HEK293 (cell line): ENCODE measurements around the gene EFNA2.

Experiments
- CTCF ChIA-PET: fragments of 350-600 bp; formaldehyde crosslinking; extraction: SDS; loops from one replicate; lab custom pipeline; 2021; ENCODE audit warnings: antibody characterized with exemption; lab: Yijun Ruan, JAX
- POLR2A ChIA-PET: fragments of 300-600 bp; formaldehyde crosslinking; extraction: SDS; loops from one replicate; lab custom pipeline; 2020; ENCODE audit warnings: antibody characterized with exemption, inconsistent platforms; lab: Yijun Ruan, JAX
- H3K27ac ChIP-seq: fragments of 200-500 bp; sonication (Bioruptor generic); 2 replicates; pipeline ENCODE4 v1.5.1; 2014; ENCODE audit warnings: low read depth, low read length, control low read depth, inconsistent platforms; ENCODE audit errors: extremely low read depth
- H3K36me3 ChIP-seq, 2 experiments: fragments of 200-500 bp in 1 of 2; sonication (Bioruptor generic) in 1 of 2; 1 replicate in 1 of 2; 2 replicates in 1 of 2; pipeline ENCODE4 v1.5.1; 2014 to 2017; ENCODE audit warnings: inconsistent platforms in 2 of 2, low read length in 2 of 2; ENCODE audit not compliant: control insufficient read depth in 2 of 2, insufficient read depth in 1 of 2
- H3K4me1 ChIP-seq: fragments of 200-500 bp; sonication (Bioruptor generic); 2 replicates; pipeline ENCODE4 v1.5.1; 2014; ENCODE audit warnings: mild to moderate bottlenecking, low read length, inconsistent platforms; ENCODE audit not compliant: control insufficient read depth, insufficient read depth
- H3K4me3 ChIP-seq: 2 replicates; pipeline ENCODE4 v1.5.1; 2011; ENCODE audit warnings: low read depth, mild to moderate bottlenecking, control low read depth, low read length, moderate library complexity
- H3K9me3 ChIP-seq: fragments of 200-500 bp; sonication (Bioruptor generic); 2 replicates; pipeline ENCODE4 v1.5.1; 2014; ENCODE audit warnings: low read depth, low read length, inconsistent platforms; ENCODE audit not compliant: control insufficient read depth, insufficient read depth
- BCL11B ChIP-seq: fragments of 450-650 bp; formaldehyde crosslinking; IDR thresholded peaks from 2 replicates; pipeline ENCODE4 v1.5.1; 2016; ENCODE audit warnings: low read depth, missing biosample characterization, missing genetic modification characterization
- GFI1B ChIP-seq: fragments of 450-650 bp; formaldehyde crosslinking; IDR thresholded peaks from 2 replicates; pipeline ENCODE4 v1.5.1; 2016; ENCODE audit warnings: missing biosample characterization, missing genetic modification characterization
- HOXD13 ChIP-seq: sonication (generic); formaldehyde crosslinking; IDR thresholded peaks from 2 replicates; pipeline ENCODE4 v1.8.0; 2022; ENCODE audit warnings: missing genetic modification reagents, borderline replicate concordance
- OSR2 ChIP-seq: fragments of 450-650 bp; formaldehyde crosslinking; IDR thresholded peaks from 2 replicates; pipeline ENCODE4 v1.5.1; 2016; ENCODE audit warnings: missing biosample characterization, missing genetic modification characterization
- PRDM10 ChIP-seq: fragments of 450-650 bp; formaldehyde crosslinking; IDR thresholded peaks from 2 replicates; pipeline ENCODE4 v1.5.1; 2016; ENCODE audit warnings: missing biosample characterization, missing genetic modification characterization
- ZBTB44 ChIP-seq: fragments of 450-650 bp; IDR thresholded peaks from 2 replicates; pipeline ENCODE4 v1.5.1; 2018; ENCODE audit warnings: missing biosample characterization, mild to moderate bottlenecking, missing genetic modification characterization
- ZBTB7A ChIP-seq: fragments of 450-650 bp; formaldehyde crosslinking; IDR thresholded peaks from 2 replicates; pipeline ENCODE4 v1.5.1; 2016; ENCODE audit warnings: low read depth, missing biosample characterization, missing genetic modification characterization
- ZNF133 ChIP-seq: fragments of 450-650 bp; formaldehyde crosslinking; IDR thresholded peaks from 2 replicates; pipeline ENCODE4 v1.5.1; 2016; ENCODE audit warnings: missing biosample characterization, missing genetic modification characterization
- ZNF202 ChIP-seq: fragments of 450-650 bp; formaldehyde crosslinking; IDR thresholded peaks from 2 replicates; pipeline ENCODE4 v1.5.1; 2016; ENCODE audit warnings: missing biosample characterization, missing genetic modification characterization, borderline replicate concordance
- ZNF266 ChIP-seq: fragments of 450-650 bp; formaldehyde crosslinking; IDR thresholded peaks from 2 replicates; pipeline ENCODE4 v1.5.1; 2016; ENCODE audit warnings: missing biosample characterization, missing genetic modification characterization, low read depth
- ZNF335 ChIP-seq: fragments of 450-650 bp; formaldehyde crosslinking; conservative IDR thresholded peaks from 2 replicates; pipeline ENCODE4 v1.5.1; 2016; ENCODE audit warnings: missing biosample characterization, missing genetic modification characterization
- ZNF391 ChIP-seq: fragments of 450-650 bp; formaldehyde crosslinking; IDR thresholded peaks from 2 replicates; pipeline ENCODE4 v1.5.1; 2016; ENCODE audit warnings: low read depth, missing biosample characterization, missing genetic modification characterization, borderline replicate concordance
- ZNF555 ChIP-seq: fragments of 450-650 bp; formaldehyde crosslinking; conservative IDR thresholded peaks from 2 replicates; pipeline ENCODE4 v1.5.1; 2017; ENCODE audit warnings: missing biosample characterization, mild to moderate bottlenecking, missing genetic modification characterization, inconsistent platforms
- ZNF571 ChIP-seq: fragments of 450-650 bp; formaldehyde crosslinking; IDR thresholded peaks from 2 replicates; pipeline ENCODE4 v1.5.0; 2017; ENCODE audit warnings: missing biosample characterization, missing genetic modification characterization
- ZNF785 ChIP-seq: fragments of 450-650 bp; formaldehyde crosslinking; IDR thresholded peaks from 2 replicates; pipeline ENCODE4 v1.5.1; 2016; ENCODE audit warnings: missing biosample characterization, missing genetic modification characterization
- ZNF843 ChIP-seq: fragments of 450-650 bp; formaldehyde crosslinking; IDR thresholded peaks from 2 replicates; pipeline ENCODE4 v1.5.1; 2016; ENCODE audit warnings: missing biosample characterization, missing genetic modification characterization
- ZSCAN18 ChIP-seq: fragments of 450-650 bp; formaldehyde crosslinking; IDR thresholded peaks from 2 replicates; pipeline ENCODE4 v1.5.1; 2016; ENCODE audit warnings: missing biosample characterization, missing genetic modification characterization
- TF ChIP-seq, protein P1 (sequence below): fragments of 450-650 bp; formaldehyde crosslinking; IDR thresholded peaks from 2 replicates; pipeline ENCODE4 v1.5.0; 2017; ENCODE audit warnings: missing biosample characterization, missing genetic modification characterization, borderline replicate concordance
- TF ChIP-seq, protein P2 (sequence below): fragments of 450-650 bp; formaldehyde crosslinking; conservative IDR thresholded peaks from 2 replicates; pipeline ENCODE4 v1.5.1; 2016; ENCODE audit warnings: low read depth, missing biosample characterization, missing genetic modification characterization

The EFNA2 gene

GRCh38 chr19:1285737-1286360 is at the start of gene EFNA2:
EFNA2 (plus strand) TSS chr19:1285873; CDS start chr19:1286169, 296 bp downstream.
- H3K4me1 ChIP-seq = peaks cover 5% of the 10 kb centered on the region
- POLR2A ChIA-PET = no interaction called here
- no peaks in the 10 kb centered on the region for H3K9me3 ChIP-seq
- H3K4me3 ChIP-seq = peak within 1 kb of the TSS; percentile 34
- no peaks in the 10 kb centered on the region for H3K36me3 ChIP-seq
- H3K27ac ChIP-seq = peak within 1 kb of the TSS; percentile 9; the same call in 1 of the 2 replicates
- TF ChIP-seq PRDM10 (tag by site-specific recombination) (no peak), ZNF266 (tag by site-specific recombination) (no peak), ZNF843 (no peak), ZNF571 (tag by site-specific recombination) (no peak), BCL11B (tag by site-specific recombination) (no peak), ZBTB7A (tag by site-specific recombination) (no peak), OSR2 (no peak), ZNF391 (tag by site-specific recombination) (no peak), ZSCAN18 (tag by site-specific recombination) (no peak), ZBTB44 (tag by site-specific recombination) (no peak), ZNF202 (tag by site-specific recombination) (no peak), ZNF785 (tag by site-specific recombination) (no peak), GFI1B (no peak), ZNF555 (tag by site-specific recombination) (no peak), ZNF133 (tag by site-specific recombination) (no peak), HOXD13 (CRISPR knock-in tag) (no peak), ZNF335 (tag by site-specific recombination) (no peak)
- TF ChIP-seq, protein P1, sequence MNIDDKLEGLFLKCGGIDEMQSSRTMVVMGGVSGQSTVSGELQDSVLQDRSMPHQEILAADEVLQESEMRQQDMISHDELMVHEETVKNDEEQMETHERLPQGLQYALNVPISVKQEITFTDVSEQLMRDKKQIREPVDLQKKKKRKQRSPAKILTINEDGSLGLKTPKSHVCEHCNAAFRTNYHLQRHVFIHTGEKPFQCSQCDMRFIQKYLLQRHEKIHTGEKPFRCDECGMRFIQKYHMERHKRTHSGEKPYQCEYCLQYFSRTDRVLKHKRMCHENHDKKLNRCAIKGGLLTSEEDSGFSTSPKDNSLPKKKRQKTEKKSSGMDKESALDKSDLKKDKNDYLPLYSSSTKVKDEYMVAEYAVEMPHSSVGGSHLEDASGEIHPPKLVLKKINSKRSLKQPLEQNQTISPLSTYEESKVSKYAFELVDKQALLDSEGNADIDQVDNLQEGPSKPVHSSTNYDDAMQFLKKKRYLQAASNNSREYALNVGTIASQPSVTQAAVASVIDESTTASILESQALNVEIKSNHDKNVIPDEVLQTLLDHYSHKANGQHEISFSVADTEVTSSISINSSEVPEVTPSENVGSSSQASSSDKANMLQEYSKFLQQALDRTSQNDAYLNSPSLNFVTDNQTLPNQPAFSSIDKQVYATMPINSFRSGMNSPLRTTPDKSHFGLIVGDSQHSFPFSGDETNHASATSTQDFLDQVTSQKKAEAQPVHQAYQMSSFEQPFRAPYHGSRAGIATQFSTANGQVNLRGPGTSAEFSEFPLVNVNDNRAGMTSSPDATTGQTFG = no peak
- TF ChIP-seq, protein P2, sequence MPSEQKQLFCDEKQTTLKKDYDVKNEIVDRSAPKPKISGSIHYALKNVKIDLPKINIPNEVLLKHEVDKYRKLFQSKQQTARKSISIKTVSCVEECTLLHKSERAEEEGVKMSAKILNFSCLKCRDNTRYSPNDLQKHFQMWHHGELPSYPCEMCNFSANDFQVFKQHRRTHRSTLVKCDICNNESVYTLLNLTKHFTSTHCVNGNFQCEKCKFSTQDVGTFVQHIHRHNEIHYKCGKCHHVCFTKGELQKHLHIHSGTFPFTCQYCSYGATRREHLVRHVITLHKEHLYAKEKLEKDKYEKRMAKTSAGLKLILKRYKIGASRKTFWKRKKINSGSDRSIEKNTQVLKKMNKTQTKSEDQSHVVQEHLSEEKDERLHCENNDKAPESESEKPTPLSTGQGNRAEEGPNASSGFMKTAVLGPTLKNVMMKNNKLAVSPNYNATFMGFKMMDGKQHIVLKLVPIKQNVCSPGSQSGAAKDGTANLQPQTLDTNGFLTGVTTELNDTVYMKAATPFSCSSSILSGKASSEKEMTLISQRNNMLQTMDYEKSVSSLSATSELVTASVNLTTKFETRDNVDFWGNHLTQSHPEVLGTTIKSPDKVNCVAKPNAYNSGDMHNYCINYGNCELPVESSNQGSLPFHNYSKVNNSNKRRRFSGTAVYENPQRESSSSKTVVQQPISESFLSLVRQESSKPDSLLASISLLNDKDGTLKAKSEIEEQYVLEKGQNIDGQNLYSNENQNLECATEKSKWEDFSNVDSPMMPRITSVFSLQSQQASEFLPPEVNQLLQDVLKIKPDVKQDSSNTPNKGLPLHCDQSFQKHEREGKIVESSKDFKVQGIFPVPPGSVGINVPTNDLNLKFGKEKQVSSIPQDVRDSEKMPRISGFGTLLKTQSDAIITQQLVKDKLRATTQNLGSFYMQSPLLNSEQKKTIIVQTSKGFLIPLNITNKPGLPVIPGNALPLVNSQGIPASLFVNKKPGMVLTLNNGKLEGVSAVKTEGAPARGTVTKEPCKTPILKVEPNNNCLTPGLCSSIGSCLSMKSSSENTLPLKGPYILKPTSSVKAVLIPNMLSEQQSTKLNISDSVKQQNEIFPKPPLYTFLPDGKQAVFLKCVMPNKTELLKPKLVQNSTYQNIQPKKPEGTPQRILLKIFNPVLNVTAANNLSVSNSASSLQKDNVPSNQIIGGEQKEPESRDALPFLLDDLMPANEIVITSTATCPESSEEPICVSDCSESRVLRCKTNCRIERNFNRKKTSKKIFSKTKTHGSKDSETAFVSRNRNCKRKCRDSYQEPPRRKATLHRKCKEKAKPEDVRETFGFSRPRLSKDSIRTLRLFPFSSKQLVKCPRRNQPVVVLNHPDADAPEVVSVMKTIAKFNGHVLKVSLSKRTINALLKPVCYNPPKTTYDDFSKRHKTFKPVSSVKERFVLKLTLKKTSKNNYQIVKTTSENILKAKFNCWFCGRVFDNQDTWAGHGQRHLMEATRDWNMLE (tag by site-specific recombination) = no peak
- CTCF ChIA-PET = interaction anchor here (0.6 to 1.0 kb wide), 3 partner anchors 20 to 86 kb away, joined by 3 to 6 read pairs (median 5); no protein-coding TSS in a partner anchor
